Gastrocnemius medialis (tissue), 4 donors: ENCODE data around the gene PPFIA2. TPM values are rescaled to one million over a fixed set of nuclear protein-coding genes. Genes with fewer than 3 reads are reported as not detected.
"Not testable (repeated sequence)": the region's sequence is repeated elsewhere in the genome, so short reads cannot be mapped to it uniquely, and the experiment has no call there.

Source experiments
- ATAC-seq, 2 donors: fragments of 150-250 bp; one replicate each; pipeline ENCODE4 v1.9.1; 2016
- DNase-seq, 2 donors: peaks; one replicate each; pipeline ENCODE4 v3.0.0-alpha.2; 2019
- H3K27ac ChIP-seq, 4 donors: fragments of 200-600 bp; sonication (generic); 1 replicate in 1 of 4; 2 replicates in 3 of 4; pipeline ENCODE4 v1.5.1; 2016 to 2018; ENCODE audit warnings: mild to moderate bottlenecking in 2 of 4, moderate library complexity in 1 of 4
- H3K27me3 ChIP-seq, 3 donors: fragments of 200-600 bp; sonication (generic) in 2 of 3; 1 replicate in 1 of 3; 2 replicates in 2 of 3; pipeline versions ENCODE4 v1.5.1 to v1.6.0; 2016 to 2019; ENCODE audit warnings: mild to moderate bottlenecking in 1 of 3, moderate library complexity in 1 of 3
- H3K36me3 ChIP-seq, 2 donors: fragments of 200-600 bp; sonication (generic) in 1 of 2; one replicate each; pipeline ENCODE4 v1.5.1; 2017 to 2018
- H3K4me1 ChIP-seq, 2 donors: fragments of 200-600 bp; sonication (generic) in 1 of 2; one replicate each; pipeline ENCODE4 v1.5.1; 2016 to 2017; ENCODE audit warnings: mild to moderate bottlenecking in 2 of 2
- H3K4me3 ChIP-seq, 4 donors: fragments of 200-600 bp; sonication (generic) in 3 of 4; 1 replicate in 1 of 4; 2 replicates in 3 of 4; pipeline ENCODE4 v1.5.1; 2016 to 2019; ENCODE audit warnings: mild to moderate bottlenecking in 2 of 4
- H3K9me3 ChIP-seq, 3 donors: fragments of 200-600 bp; sonication (generic) in 2 of 3; 1 replicate in 1 of 3; 2 replicates in 2 of 3; pipeline ENCODE4 v1.5.1; 2016 to 2019
- POLR2A ChIP-seq, 2 donors: fragments of 450-650 bp; IDR thresholded peaks; one replicate each; pipeline ENCODE4 v1.6.1; 2017; ENCODE audit warnings: antibody characterized with exemption in 2 of 2, mild to moderate bottlenecking in 2 of 2, moderate library complexity in 2 of 2
- in situ Hi-C, 4 donors: fragments of 200-750 bp; cut with MboI; loops; one replicate each; pipeline versions ENCODE4 v1.15.0 to v1.8.0; 2017; ENCODE audit warnings: low sequenced_read_pairs in 4 of 4
- intact Hi-C: fragments of 100-400 bp; cut with DNase I; formaldehyde crosslinking; loops from one replicate; pipeline ENCODE4 v1.15.1; 2023; ENCODE audit warnings: low total_unique reads
- total RNA-seq, 4 donors: library from RNA; depleted of rRNA; stranded (reverse); fragments of >200 nt; gene quantifications; one replicate each; pipeline versions ENCODE4 v1.1.0 to v1.2.3, GENCODE V29; 2016
- TF ChIP-seq, protein P1 (sequence below), 5 experiments: fragments of 450-650 bp in 3 of 5; fragments of 200-600 bp in 2 of 5; sonication (generic) in 2 of 5; IDR thresholded peaks in 4 of 5; conservative IDR thresholded peaks in 1 of 5; 1 replicate in 4 of 5; 2 replicates in 1 of 5; pipeline ENCODE4 v1.5.1; 2016 to 2019; ENCODE audit warnings: antibody characterized with exemption in 5 of 5, mild to moderate bottlenecking in 3 of 5, moderate library complexity in 3 of 5

PPFIA2 gene
- total RNA-seq, 4 donors from 2014 or later: 0.04 TPM; not detected in 3

DNA sequence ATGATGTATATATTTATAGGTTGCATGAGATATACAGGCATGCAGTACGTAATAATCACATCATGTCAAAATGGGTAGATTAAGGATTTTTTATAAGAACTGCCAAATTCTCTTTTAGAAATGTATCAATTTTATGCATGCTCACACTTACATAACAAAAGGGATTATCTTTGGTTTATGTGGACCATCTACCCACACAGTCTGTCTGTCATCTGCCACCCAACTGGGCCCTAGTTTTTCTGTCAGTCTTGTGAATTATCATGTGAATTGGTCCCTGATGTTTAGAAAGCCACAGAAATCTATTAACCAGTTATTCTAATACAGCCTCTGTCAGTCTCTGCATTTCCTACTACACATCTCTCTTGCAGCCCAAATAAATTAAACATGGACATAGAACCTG lies 547.8 kb downstream of the PPFIA2 start:
- Histone ChIP-seq H3K27me3 (no peaks in the 10 kb centered on the region), H3K27ac (no peak overlapping the region), H3K4me3 (no peak overlapping the region), H3K4me1 (peaks cover 0 to 13% of the 10 kb centered on the region in 2 donors), H3K36me3 (no peaks in the 10 kb centered on the region), H3K9me3 (no peaks in the 10 kb centered on the region)
- no peak for TF ChIP-seq POLR2A (IDR thresholded peaks at IDR 0.05)
- TF ChIP-seq, protein P1, sequence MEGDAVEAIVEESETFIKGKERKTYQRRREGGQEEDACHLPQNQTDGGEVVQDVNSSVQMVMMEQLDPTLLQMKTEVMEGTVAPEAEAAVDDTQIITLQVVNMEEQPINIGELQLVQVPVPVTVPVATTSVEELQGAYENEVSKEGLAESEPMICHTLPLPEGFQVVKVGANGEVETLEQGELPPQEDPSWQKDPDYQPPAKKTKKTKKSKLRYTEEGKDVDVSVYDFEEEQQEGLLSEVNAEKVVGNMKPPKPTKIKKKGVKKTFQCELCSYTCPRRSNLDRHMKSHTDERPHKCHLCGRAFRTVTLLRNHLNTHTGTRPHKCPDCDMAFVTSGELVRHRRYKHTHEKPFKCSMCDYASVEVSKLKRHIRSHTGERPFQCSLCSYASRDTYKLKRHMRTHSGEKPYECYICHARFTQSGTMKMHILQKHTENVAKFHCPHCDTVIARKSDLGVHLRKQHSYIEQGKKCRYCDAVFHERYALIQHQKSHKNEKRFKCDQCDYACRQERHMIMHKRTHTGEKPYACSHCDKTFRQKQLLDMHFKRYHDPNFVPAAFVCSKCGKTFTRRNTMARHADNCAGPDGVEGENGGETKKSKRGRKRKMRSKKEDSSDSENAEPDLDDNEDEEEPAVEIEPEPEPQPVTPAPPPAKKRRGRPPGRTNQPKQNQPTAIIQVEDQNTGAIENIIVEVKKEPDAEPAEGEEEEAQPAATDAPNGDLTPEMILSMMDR (IDR thresholded peaks at IDR 0.05 in 4 of 5, conservative IDR thresholded peaks at IDR 0.05 in 1 of 5): no peak
- in situ Hi-C loops (no loop called here), intact Hi-C loops (no loop called here)
- ATAC-seq (no peak), DNase-seq (no peak)

DNA sequence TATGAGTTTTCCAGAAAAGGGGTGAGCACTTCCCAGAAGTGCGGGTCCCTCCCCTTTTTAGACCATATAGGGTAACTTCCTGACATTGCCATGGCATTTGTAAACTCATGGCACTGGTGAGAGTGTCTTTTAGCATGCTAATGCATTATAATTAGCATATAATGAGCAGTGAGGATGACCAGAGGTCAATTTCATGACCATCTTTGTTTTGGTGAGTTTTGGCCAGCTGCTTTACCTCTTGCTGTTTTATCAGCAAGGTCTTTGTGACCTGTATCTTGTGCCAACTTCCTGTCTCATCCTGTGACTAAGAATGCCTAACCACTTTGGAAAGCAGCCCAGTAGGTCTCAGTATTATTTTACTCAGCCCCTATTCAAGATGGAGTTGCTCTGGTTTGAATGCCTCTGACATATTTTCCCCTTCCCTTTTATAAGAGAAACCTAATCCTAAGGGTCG lies 549.4 kb downstream of the PPFIA2 start:
- in situ Hi-C loops, H3K9me3 ChIP-seq, H3K27me3 ChIP-seq, H3K27ac ChIP-seq, intact Hi-C loops, H3K36me3 ChIP-seq, H3K4me3 ChIP-seq: not testable (repeated sequence)
- DNase-seq (peak in 1 of 2 donors; percentile 13), ATAC-seq (peak; percentile 26 to 79)
- peaks cover 0 to 13% of the 10 kb centered on the region in 2 donors for H3K4me1 ChIP-seq

DNA sequence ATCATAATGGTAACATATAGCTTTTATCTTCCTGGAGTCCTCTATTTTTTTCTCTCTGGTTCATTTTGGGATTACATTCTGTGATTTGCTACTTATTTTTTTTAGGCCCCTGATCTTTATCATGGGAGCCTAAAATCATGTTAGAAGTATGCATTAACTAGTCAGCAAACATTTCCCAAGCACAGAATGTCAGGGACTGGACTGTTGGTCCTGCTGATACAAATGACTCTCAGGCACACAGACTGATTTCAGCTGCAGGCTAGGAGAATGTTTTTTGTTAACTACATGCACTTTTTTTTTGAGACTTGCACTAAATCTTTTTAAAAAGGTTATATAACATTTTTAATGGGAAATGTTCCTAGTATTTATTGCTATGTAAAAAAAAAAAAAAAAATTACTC lies 550.1 kb downstream of the PPFIA2 start:
- H3K27me3 ChIP-seq: no peaks in the 10 kb centered on the region
- no peak overlapping the region for H3K4me3 ChIP-seq
- H3K4me1 ChIP-seq: peaks cover 0 to 13% of the 10 kb centered on the region in 2 donors
- intact Hi-C loops (no loop called here), in situ Hi-C loops (no loop called here)
- no peak for TF ChIP-seq POLR2A (IDR thresholded peaks at IDR 0.05)
- TF ChIP-seq, protein P1 (IDR thresholded peaks at IDR 0.05 in 4 of 5, conservative IDR thresholded peaks at IDR 0.05 in 1 of 5): no peak
- DNase-seq (no peak), ATAC-seq (no peak)
- no peak overlapping the region for H3K27ac ChIP-seq
- no peaks in the 10 kb centered on the region for H3K9me3 ChIP-seq
- no peaks in the 10 kb centered on the region for H3K36me3 ChIP-seq

DNA sequence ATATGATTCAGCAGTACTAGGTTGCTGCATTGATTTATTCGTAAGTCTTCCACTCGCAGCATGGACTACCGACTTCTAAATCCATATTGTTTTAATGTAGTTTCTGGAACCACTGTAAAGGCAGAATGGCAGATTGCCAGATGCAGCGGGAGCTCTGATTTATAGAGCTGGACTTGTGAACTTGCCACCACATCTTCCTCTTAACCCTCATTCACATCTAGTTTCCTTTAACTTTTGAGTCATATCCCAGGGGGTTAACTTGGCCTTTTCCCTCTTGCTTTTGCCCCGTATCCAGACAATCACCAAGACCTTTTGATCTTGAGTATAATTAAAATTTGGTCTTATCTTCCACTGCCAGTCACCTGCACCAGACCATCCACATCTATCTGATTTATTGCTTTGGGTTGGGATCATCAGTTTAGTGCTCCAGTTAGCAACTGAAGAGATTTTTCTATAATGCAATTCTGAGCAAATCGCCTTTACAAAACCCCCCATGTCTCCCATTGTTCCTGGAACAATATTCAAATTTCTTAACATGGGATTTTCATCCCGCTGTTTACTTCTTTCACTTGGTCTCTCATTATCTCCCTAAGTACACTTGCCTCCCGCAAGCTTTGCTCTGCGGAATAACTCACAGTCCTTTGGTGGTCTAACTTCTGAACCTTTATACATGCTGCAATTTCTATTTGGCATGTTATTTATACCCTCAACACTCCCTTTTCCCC lies 550.8 kb downstream of the PPFIA2 start:
- Histone ChIP-seq H3K4me1 (peaks cover 0 to 13% of the 10 kb centered on the region in 2 donors), H3K27ac (no peak overlapping the region), H3K36me3 (no peaks in the 10 kb centered on the region), H3K9me3 (no peaks in the 10 kb centered on the region), H3K4me3 (no peak overlapping the region), H3K27me3 (no peaks in the 10 kb centered on the region)
- in situ Hi-C loops (no loop called here), intact Hi-C loops (no loop called here)
- TF ChIP-seq, protein P1 (IDR thresholded peaks at IDR 0.05 in 4 of 5, conservative IDR thresholded peaks at IDR 0.05 in 1 of 5): no peak
- no peak for TF ChIP-seq POLR2A (IDR thresholded peaks at IDR 0.05)
- DNase-seq (no peak), ATAC-seq (no peak)
